Hepatocyte (in vitro differentiated cells): ENCODE results near the gene SAC3D1. TPM values are rescaled to one million over a fixed set of nuclear protein-coding genes. Genes with fewer than 3 reads are reported as not detected.
A peak's percentile ranks its signal among the peaks of the same experiment; 100 is the strongest.
"Not testable (repeated sequence)": the region's sequence is repeated elsewhere in the genome, so short reads cannot be mapped to it uniquely, and the experiment has no call there.

Experiments used
- DNase-seq: peaks from one replicate; pipeline ENCODE4 v3.0.0-alpha.2; 2016; ENCODE audit warnings: low spot score
- H2AFZ ChIP-seq: fragments of 200-600 bp; sonication (generic); 2 replicates; pipeline ENCODE4 v1.6.0; 2016; ENCODE audit warnings: antibody characterized with exemption, mild to moderate bottlenecking
- H3K27ac ChIP-seq: fragments of 200-600 bp; sonication (generic); 2 replicates; pipeline ENCODE4 v1.5.1; 2016; ENCODE audit warnings: mild to moderate bottlenecking
- H3K27me3 ChIP-seq: fragments of 200-600 bp; sonication (generic); 2 replicates; pipeline ENCODE4 v1.6.1; 2016
- H3K36me3 ChIP-seq: fragments of 200-600 bp; sonication (generic); replicated peaks from 2 replicates; pipeline ENCODE4 v1.5.1; 2016; ENCODE audit warnings: low read depth; ENCODE audit not compliant: insufficient read depth
- H3K4me1 ChIP-seq: fragments of 200-600 bp; sonication (generic); 2 replicates; pipeline ENCODE4 v1.5.1; 2016; ENCODE audit warnings: mild to moderate bottlenecking, moderate library complexity; ENCODE audit not compliant: insufficient read depth
- H3K4me2 ChIP-seq: fragments of 200-600 bp; sonication (generic); 2 replicates; pipeline ENCODE4 v1.6.0; 2016
- H3K4me3 ChIP-seq: fragments of 200-600 bp; sonication (generic); 2 replicates; pipeline ENCODE4 v1.5.1; 2016; ENCODE audit warnings: mild to moderate bottlenecking
- H3K79me2 ChIP-seq: fragments of 200-600 bp; sonication (generic); 2 replicates; pipeline ENCODE4 v1.6.0; 2017; ENCODE audit warnings: mild to moderate bottlenecking
- H3K9me2 ChIP-seq: fragments of 200-600 bp; sonication (generic); replicated peaks from 2 replicates; pipeline ENCODE4 v1.6.0; 2017; ENCODE audit warnings: mild to moderate bottlenecking; ENCODE audit not compliant: insufficient read depth
- H3K9me3 ChIP-seq: fragments of 200-600 bp; sonication (generic); 2 replicates; pipeline ENCODE4 v1.5.1; 2016; ENCODE audit warnings: low read depth, mild to moderate bottlenecking
- H4K20me1 ChIP-seq: fragments of 200-600 bp; sonication (generic); 2 replicates; pipeline ENCODE4 v1.6.0; 2016; ENCODE audit warnings: mild to moderate bottlenecking; ENCODE audit not compliant: insufficient read depth, poor library complexity, severe bottlenecking
- EZH2 ChIP-seq: fragments of 200-600 bp; sonication (generic); IDR thresholded peaks from 2 replicates; pipeline ENCODE4 v1.6.1; 2016; ENCODE audit warnings: antibody characterized with exemption, mild to moderate bottlenecking, borderline replicate concordance
- EZH2phosphoT487 ChIP-seq: fragments of 200-600 bp; sonication (generic); IDR thresholded peaks from one replicate; pipeline ENCODE4 v1.6.1; 2018; ENCODE audit warnings: antibody characterized with exemption, mild to moderate bottlenecking, low read depth, moderate library complexity; ENCODE audit not compliant: unreplicated experiment, severe bottlenecking
- WGBS: methylation state at CpG from one replicate; pipeline ENCODE4 v1.1.6; 2016; ENCODE audit warnings: low lambda C conversion rate; ENCODE audit errors: missing lambda C conversion rate; 5-methylcytosine and 5-hydroxymethylcytosine counted together
- polyA plus RNA-seq: library from polyadenylated mRNA; unstranded; fragments of >200 nt; fragmentation: Nextera tagmentation; extraction: Ambion mirVana; gene quantifications from 2 replicates; pipeline ENCODE4 v1.2.1, GENCODE V29; 2016
- total RNA-seq: library from RNA; depleted of rRNA; stranded (reverse); fragments of >200 nt; gene quantifications from 2 replicates; pipeline ENCODE4 v1.2.3, GENCODE V29; 2014
- TF ChIP-seq, protein P1 (sequence below): fragments of 200-600 bp; sonication (generic); IDR thresholded peaks from 2 replicates; pipeline ENCODE4 v1.5.1; 2016; ENCODE audit warnings: antibody characterized with exemption, mild to moderate bottlenecking; ENCODE audit not compliant: poor library complexity

SAC3D1 gene
- total and polyA plus RNA-seq, 2 experiments from 2014 or later: 10.8 to 23.8 TPM

- Histone ChIP-seq H3K9me3 (no peaks in the 10 kb centered on the region), H3K4me3 (no peak overlapping the region), H3K79me2 (no peaks in the 10 kb centered on the region), H3K27ac (peak overlapping the region; percentile 99), H3K27me3 (no peaks in the 10 kb centered on the region), H3K9me2 (no peaks in the 10 kb centered on the region), H2AFZ (no peak overlapping the region), H3K4me2 (peak overlapping the region; percentile 51), H4K20me1 (no peaks in the 10 kb centered on the region), H3K36me3 (no peaks in the 10 kb centered on the region), H3K4me1 (peaks cover 26% of the 10 kb centered on the region)
- TF ChIP-seq, protein P1, sequence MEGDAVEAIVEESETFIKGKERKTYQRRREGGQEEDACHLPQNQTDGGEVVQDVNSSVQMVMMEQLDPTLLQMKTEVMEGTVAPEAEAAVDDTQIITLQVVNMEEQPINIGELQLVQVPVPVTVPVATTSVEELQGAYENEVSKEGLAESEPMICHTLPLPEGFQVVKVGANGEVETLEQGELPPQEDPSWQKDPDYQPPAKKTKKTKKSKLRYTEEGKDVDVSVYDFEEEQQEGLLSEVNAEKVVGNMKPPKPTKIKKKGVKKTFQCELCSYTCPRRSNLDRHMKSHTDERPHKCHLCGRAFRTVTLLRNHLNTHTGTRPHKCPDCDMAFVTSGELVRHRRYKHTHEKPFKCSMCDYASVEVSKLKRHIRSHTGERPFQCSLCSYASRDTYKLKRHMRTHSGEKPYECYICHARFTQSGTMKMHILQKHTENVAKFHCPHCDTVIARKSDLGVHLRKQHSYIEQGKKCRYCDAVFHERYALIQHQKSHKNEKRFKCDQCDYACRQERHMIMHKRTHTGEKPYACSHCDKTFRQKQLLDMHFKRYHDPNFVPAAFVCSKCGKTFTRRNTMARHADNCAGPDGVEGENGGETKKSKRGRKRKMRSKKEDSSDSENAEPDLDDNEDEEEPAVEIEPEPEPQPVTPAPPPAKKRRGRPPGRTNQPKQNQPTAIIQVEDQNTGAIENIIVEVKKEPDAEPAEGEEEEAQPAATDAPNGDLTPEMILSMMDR: no peak
- no peak for TF ChIP-seq EZH2phosphoT487
- TF ChIP-seq EZH2: no peak
- 53% methylated on average over 1 of the region's 1 CpG for WGBS
- DNase-seq: no peak
Observed at GRCh38 chr11:64999478-64999877, 41.5 kb upstream of the SAC3D1 start.

DNA sequence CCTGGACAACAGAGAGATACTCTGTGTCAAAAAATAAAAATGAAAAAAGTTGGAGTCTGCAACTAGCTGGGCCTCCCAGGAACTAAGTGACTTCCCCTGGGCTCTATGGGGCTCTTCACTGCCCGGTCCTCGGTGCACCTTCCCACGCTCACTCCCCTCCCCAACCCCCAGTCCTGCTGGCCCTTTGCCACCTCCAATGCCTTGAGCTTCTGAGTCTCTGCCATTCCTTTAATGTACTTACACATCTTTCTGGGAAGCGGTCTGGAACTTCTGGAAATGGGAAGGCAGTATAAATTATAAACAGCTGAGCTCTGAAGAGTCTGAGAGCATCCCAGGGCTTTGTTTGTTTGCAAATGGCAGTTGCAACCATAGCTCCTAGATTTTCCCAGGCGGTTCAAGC is 38.3 kb upstream of the SAC3D1 start:
- Histone ChIP-seq H3K27me3 (no peaks in the 10 kb centered on the region), H3K4me2 (no peak overlapping the region), H2AFZ (no peak overlapping the region), H3K9me3 (no peaks in the 10 kb centered on the region), H3K36me3 (no peaks in the 10 kb centered on the region), H4K20me1 (no peaks in the 10 kb centered on the region), H3K4me3 (no peak overlapping the region), H3K4me1 (peaks cover 19% of the 10 kb centered on the region), H3K27ac (no peak overlapping the region), H3K79me2 (no peaks in the 10 kb centered on the region), H3K9me2 (no peaks in the 10 kb centered on the region)
- 77% methylated on average over 5 of the region's 5 CpGs for WGBS
- no peak for TF ChIP-seq EZH2
- TF ChIP-seq, protein P1: no peak
- TF ChIP-seq EZH2phosphoT487: no peak
- DNase-seq: no peak

GRCh38 chr11:65003282-65003681 is 37.7 kb upstream of the SAC3D1 start:
- WGBS: 73% methylated on average over 7 of the region's 7 CpGs
- H2AFZ ChIP-seq: no peak overlapping the region
- H3K4me2 ChIP-seq: no peak overlapping the region
- no peak for DNase-seq
- H3K4me1 ChIP-seq: peaks cover 13% of the 10 kb centered on the region
- TF ChIP-seq, protein P1: no peak
- TF ChIP-seq EZH2phosphoT487: no peak
- no peak for TF ChIP-seq EZH2
- no peaks in the 10 kb centered on the region for H3K79me2 ChIP-seq
- no peaks in the 10 kb centered on the region for H4K20me1 ChIP-seq
- no peaks in the 10 kb centered on the region for H3K9me2 ChIP-seq
- no peaks in the 10 kb centered on the region for H3K27me3 ChIP-seq
- H3K9me3 ChIP-seq: no peaks in the 10 kb centered on the region
- H3K27ac ChIP-seq: no peak overlapping the region
- no peaks in the 10 kb centered on the region for H3K36me3 ChIP-seq
- H3K4me3 ChIP-seq: no peak overlapping the region

GRCh38 chr11:65003968-65004367 is 37.0 kb upstream of the SAC3D1 start:
- DNase-seq: not testable (repeated sequence)
- 70% methylated on average over 3 of the region's 3 CpGs for WGBS

More at GRCh38 chr11:65003968-65004367, 37.0 kb upstream of the SAC3D1 start:
- not testable (repeated sequence) for H3K79me2 ChIP-seq, H4K20me1 ChIP-seq, H3K4me2 ChIP-seq, H3K27ac ChIP-seq, H3K4me3 ChIP-seq, H2AFZ ChIP-seq, H3K9me3 ChIP-seq, H3K4me1 ChIP-seq, H3K36me3 ChIP-seq, H3K9me2 ChIP-seq, H3K27me3 ChIP-seq
